Measurements from ENCODE around the gene SLBP. TPM values are rescaled to one million over a fixed set of nuclear protein-coding genes. Genes with fewer than 3 reads are reported as not detected.

SLBP gene
- total RNA-seq, 1 experiment from 2014 or later = 126 TPM

DNA sequence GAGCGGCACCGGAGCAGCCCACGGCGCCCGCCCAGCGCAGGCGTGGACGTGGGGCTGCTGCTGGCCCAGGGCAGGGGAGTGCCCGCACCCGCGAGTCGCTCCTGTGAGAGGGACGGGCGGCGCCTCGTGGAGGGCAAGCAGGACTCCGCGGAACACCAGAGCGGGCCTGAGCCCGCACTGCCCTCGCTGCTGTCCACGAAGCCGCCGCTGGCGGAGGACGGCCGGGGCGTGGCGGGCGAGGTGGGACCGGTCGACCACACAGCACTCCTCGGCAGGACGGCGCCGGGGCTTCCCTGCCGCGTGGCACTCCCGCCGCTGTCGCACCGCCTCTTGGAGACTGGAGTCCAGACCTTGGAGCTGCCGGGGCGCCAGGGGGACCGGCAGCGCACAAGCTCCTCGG is 57.0 kb downstream of the SLBP start:
- DNase-seq (ENCODE audit: low read depth) = no peak

DNA sequence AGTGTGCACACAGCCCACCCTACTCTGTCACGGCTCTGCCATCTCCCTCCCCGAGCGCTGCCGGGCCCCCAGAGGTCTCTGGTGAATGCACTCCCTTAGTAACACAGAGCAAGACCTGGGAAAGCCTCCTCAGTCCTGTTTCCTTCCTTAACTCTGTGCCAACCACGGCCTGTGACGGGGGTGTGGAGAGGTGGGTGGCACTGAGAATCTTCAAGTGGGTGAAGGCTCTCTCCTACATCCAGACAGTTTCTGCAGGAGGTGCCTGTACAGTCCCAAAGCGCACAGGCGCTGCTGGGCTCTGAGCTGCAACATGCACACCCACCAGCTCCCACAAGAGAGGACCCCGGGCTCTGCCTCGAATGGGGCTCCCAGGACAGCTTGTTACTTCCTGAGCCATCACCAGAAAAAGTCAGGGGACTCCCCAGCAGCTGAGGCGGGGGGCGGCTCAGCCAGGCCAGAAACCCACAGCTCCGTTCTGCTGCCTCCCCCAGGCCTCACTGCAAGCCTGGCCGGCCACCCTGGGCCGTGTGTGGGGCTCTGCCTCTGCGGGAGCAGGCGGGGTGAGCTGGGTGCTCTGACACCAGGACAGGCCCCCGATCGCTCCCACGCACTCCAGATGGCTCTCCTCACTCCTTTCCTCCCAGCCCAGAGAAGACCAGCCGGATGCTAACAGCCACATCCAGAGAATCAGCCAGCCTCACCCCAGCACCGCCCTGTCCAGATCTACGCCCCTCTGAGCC is 57.7 kb downstream of the SLBP start:
- DNase-seq (ENCODE audit: low read depth) = no peak

DNA sequence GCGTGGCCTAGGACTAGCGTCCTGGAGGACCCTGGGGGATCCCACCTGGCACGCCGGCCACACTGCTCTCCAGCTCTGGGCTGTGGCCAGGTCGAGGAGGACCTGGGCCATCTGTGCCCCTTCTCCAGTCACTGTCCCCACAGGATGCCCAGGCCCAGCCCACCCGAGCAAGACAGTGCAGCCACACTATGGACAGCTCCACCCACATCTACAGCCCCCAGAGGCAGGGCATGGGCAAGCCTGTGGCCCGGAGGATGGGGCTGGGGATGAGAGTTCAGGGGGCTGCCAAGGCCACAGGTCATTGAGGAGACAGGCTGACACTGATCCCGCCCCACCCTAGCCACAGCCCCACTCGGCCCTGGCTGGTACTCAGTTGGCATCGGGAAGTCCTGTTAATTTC is 58.3 kb downstream of the SLBP start:
- no peak for DNase-seq (ENCODE audit: low read depth)

DNA sequence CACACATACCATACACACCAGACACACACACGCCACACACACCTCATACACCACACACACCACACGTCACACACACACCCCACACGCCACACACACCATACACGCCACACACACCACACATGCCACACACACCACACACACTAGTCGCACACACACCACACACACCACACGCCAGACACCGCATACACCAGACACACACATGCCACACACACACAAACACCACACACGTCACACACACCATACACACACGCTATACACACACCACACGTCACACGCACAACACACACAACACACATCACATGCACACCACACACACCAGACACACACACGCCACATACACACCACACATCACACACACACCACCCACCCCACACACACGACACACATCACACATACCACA is 60.0 kb downstream of the SLBP start:
- DNase-seq (ENCODE audit: low read depth) = no peak

DNA sequence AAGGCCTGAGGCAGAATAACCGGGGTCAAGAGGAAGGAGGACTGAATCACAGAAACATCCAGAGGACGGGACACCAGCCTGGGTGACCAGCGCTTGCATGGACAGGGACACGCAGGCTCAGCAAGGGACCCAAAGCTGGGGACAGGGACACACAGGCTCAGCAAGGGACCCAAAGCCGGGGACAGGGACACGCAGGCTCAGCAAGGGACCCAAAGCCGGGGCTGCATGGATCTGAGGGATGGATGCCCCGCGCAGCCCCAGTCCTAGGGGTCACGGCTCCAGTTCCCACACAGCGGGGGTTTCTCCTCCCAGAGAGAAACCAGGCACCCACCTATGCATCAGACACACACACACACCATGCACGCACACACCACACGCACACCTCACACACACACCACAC is 60.5 kb downstream of the SLBP start:
- no peak for DNase-seq (ENCODE audit: low read depth)

DNA sequence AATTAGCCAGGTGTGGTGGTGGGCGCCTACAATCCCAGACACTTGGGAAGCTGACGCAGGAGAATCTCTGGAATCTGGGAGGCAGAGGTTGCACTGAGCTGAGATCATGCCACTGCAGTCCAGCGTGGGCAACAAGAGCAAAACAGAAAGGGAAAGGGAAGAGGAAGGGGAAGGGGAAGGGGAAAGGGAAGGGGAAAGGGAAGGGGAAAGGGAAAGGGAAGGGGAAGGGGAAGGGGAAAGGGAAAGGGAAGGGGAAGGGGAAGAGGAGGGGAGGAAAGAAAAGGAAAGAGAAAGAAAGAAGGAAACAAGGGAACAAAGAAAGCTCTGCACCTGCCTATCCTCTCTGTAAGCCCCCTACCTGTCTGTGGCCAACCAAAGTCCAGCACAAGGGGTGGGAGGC is 63.2 kb downstream of the SLBP start:
- no peak for DNase-seq (ENCODE audit: low read depth)

DNA sequence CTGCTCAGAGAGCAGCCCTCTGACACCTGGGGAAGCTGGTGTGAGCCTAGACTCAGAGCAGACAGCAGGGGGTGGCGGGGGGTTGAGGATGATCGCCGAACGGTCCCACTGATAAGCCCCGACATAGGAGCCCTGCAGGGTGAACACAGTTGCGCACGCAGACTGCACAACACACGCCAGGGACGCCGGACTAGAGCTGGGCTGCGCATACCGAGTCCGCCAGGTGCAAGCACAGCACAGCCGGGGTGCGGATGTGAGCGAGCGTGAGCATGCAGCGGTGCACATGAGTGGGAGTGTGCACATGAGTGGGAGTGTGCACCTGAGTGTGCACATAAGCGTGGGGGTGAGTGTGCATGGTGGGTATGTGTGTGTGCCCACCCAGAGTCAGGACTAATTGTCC is 64.7 kb downstream of the SLBP start:
- no peak for DNase-seq (ENCODE audit: low read depth)

DNA sequence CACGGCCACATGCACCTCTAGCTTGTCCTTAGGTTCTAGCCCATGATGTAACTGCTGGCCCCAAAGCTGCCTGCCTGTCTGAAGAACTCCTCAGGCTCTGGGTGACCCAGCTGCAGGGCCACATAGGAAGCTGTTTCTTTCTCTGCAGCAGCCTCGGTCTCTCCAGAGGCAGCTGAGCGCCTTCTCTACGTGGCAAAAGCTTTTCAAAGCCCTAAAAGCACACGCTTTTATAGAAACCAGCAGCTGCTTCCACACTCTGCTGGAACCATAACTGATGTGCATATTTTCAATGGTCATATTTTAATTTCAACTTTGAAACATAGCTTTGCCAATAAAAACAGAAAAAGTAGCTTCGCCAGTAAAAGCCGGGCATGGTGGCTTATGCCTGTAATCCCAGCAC is 65.4 kb downstream of the SLBP start:
- DNase-seq (ENCODE audit: low read depth) = no peak

DNA sequence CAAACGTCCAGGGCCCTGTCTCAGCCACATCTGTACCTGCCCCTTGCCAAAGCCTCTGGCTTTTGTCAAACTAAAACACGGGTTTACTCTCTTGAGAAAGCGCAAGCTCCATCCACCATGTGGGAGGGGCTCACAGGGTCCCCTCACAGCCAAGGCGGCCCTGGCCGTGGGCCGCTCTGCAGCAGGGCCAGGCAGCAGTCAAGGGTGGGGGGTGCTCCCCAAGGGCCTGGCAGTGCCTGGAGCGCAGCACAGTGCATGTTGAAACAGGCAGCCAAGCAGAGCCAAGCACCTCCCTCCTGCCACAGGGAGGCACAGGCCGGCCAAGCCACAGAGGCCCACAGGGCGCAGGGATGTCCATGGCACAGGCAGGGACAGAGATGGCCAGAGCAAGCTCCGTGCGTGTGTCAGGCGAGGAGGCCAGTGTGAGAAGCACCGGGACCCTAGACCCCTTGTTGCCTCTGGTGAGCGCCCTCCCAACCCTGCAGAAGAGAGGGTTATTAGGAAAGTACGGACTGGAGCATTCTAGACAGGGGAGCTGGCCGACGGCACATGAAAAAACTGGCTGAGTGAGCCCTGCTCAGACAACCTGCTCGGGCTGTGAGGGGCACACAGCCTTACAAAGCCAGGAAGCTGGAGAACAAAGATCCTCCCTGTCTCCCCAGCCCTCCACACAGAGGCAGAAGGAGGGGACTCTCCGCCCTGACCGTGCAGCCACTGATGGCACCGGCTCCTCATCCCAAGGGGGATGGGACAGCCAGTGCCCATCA is 67.0 kb downstream of the SLBP start:
- DNase-seq (ENCODE audit: low read depth) = no peak

DNA sequence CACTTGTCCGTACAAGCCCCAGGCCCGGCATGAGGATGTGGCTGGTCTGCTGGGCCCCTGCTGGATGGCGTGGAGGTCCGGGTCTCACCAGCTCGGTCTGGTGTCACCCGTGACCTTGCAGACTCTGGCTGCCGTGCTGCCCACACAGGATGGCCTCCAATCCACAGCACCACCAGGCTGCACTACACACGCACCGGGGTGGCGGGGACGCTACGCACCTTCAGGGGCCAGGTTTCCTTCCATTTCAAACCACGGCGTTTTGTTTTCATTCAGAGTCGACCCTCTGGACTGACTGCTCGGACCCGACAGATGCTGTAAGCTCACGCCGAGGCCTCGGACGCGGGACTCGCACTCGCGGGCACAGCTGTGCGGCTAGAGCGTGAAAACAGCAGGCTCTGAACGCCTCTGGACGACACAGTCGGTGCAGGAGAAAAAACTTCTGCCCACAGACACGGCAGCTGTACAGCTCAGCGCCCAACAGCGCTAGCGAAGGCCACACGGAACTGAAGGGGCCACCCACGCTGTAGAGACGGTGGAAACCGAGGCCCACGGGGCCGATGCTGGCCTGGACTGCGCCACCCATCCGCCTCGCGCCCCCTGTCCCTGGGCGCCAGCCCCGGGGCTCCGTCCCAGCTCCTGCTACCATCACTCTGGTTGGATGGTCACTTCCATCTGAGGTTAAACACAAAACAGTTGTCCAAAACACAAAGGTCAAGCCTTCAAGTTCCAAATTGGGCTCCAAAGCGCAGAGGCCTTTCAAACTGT is 68.0 kb downstream of the SLBP start:
- no peak for DNase-seq (ENCODE audit: low read depth)

Other genes with a start within 250 kb of the SLBP start
- gene FAM53A, start 28.0 kb downstream of the SLBP start, total RNA-seq (2014; rRNA removed; shearing (Covaris generic)) = 3.5 and 10.9 TPM in 2 replicates
- 19.9 and 20.6 TPM in 2 replicates for gene TMEM129, start 9.0 kb upstream of the SLBP start, total RNA-seq (2014; rRNA removed; shearing (Covaris generic))
- gene TACC3, start 9.2 kb upstream of the SLBP start, total RNA-seq (2014; rRNA removed; shearing (Covaris generic)) = 24.5 and 34.9 TPM in 2 replicates
- 0.46 and 1.0 TPM in 2 replicates for gene FGFR3, start 81.0 kb upstream of the SLBP start, total RNA-seq (2014; rRNA removed; shearing (Covaris generic))
- gene LETM1, start 143.8 kb upstream of the SLBP start, total RNA-seq (2014; rRNA removed; shearing (Covaris generic)) = 48.9 and 56.6 TPM in 2 replicates
- gene NSD2, start 159.1 kb upstream of the SLBP start, total RNA-seq (2014; rRNA removed; shearing (Covaris generic)) = 60.2 and 75.1 TPM in 2 replicates